AG20443 (cell line): ENCODE results near the gene SSC4D.
A peak's percentile ranks its signal among the peaks of the same experiment; 100 is the strongest.
"Not testable (repeated sequence)": the region's sequence is repeated elsewhere in the genome, so short reads cannot be mapped to it uniquely, and the experiment has no call there.

ENCODE experiments used
- DNase-seq: peaks from one replicate; pipeline ENCODE4 v3.0.0; 2012; ENCODE audit warnings: low spot score, mixed read lengths

The SSC4D gene

GRCh38 chr7:76421097-76421496 lies 11.6 kb upstream of the SSC4D start:
- DNase-seq = peak; percentile 56

DNA sequence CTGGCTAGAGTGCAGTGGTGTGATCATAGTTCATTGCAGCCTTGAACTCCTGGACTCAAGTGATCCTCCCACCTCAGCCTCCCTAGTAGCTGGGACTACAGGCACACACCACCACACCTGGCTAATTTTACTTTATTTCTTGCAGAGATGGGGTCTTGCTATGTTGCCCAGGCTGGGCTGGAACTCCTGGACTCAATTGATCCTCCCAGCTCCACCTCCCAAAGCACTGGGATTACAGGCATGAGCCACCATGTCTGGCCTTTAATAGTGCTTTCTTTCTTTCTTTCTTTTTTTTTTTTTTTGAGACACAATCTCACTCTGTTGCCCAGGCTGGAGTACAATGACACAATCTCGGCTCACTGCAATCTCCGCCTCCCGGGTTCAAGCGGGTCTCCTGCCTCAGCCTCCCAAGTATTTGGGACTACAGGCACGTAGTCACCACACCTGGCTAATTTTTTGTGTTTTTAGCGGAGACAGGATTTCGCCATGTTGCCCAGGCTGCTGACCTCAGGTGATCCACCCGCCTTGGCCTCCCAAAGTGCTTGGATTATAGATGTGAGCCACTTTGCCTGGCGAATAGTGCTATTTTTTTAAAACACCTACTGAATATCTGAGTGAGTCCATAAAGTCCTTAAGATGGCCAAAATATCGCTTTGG lies 8.3 kb upstream of the SSC4D start:
- not testable (repeated sequence) for DNase-seq

DNA sequence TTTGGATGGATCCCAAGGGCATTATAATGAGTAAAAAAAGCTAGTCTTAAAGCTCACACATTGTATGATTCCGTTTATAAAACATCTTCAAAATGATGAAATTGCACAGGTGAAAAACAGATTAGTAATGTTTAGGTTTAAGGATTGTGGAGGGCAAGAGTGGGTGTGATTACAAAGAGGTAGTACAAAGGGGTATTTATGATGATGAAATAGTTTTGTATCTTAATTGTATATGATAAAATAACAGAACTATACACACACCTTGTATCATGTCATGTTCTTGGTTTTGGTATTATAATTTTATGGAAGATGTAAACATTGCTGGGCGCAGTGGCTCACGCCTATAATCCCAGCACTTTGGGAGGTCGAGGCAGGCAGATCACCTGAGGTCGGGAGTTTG lies 2.8 kb upstream of the SSC4D start:
- DNase-seq = no peak

DNA sequence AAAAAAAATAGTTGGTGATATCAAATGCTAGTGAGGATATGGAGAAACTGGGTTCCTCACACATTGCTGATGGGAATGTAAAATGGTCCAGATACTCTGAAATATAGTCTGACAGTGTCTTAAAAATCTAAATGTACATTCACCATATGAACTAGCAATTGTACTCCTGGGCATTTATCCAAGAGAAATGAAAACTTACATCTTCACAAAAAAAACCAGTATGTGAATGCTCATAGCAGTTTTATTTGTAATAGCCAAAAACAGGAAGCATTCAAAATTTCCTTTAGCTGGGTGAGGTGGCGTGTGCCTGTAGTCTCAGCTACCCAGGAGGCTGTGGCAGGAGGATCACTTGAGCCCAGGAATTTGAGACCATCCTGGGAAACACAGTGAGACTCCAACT lies 2.1 kb upstream of the SSC4D start:
- no peak for DNase-seq

- no peak for DNase-seq
Measured at GRCh38 chr7:76408121-76408560, 1.4 kb downstream of the SSC4D start.

- no peak for DNase-seq
Measured at GRCh38 chr7:76407718-76408117, 1.8 kb downstream of the SSC4D start.

DNA sequence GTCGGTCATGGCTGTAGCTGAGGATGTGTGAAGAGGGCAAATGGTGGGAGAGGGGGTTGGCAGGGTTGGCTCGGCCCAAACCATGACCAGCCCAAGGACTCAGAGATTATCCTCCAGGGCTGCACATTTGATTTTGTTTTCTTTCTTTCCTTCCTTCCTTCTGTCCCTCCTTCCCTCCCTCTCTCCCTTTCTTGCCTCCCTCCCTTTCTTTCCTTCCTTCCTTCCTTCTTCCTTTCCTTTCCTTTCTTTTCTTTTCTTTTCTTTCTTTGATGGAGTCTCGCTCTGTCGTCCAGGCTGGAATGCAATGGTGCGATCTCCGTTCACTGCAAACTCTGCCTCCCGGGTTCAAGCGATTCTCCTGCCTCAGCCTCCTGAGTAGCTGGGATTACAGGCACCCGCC lies 3.8 kb downstream of the SSC4D start:
- no peak for DNase-seq

DNA sequence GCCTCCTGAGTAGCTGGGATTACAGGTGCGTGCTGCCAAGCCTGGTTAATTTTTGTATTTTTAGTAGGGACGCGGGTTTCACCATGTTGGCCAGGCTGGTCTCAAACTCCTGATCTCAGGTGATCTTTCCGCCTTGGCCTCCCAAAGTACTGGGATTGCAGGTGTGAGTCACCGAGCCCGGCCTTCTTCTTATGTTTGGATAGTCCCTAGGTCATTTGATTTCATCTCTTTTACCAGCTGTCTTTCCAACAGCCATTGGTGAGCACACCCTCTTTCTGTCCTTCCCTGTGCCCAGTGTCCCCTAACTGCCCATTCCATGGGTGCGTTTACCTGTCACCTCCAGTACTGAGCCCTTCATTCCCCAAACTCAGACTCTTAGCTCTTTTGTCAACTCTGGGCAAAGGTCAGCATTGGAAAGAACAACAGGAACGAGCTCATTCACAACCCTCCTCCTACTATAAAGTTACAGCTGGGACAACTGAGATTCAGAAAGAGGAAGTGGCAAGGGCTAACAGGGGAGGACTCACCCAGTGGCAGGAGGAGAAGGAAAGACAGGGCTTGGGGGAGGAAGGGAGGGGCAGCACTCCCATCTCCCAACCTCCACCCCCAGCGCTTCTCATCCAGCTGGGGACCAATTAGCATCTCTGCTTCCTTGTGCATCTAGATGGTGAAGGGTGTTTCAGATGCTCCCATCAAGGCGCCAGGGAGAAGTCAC lies 5.6 kb downstream of the SSC4D start:
- no peak for DNase-seq

GRCh38 chr7:76403097-76403496 lies 6.4 kb downstream of the SSC4D start:
- not testable (repeated sequence) for DNase-seq

GRCh38 chr7:76400248-76400647 lies 9.2 kb downstream of the SSC4D start:
- DNase-seq = no peak

GRCh38 chr7:76397409-76398183 lies 11.9 kb downstream of the SSC4D start:
- DNase-seq = peak; percentile 93

- DNase-seq = no peak
Measured at GRCh38 chr7:76396864-76397263, 12.6 kb downstream of the SSC4D start.

DNA sequence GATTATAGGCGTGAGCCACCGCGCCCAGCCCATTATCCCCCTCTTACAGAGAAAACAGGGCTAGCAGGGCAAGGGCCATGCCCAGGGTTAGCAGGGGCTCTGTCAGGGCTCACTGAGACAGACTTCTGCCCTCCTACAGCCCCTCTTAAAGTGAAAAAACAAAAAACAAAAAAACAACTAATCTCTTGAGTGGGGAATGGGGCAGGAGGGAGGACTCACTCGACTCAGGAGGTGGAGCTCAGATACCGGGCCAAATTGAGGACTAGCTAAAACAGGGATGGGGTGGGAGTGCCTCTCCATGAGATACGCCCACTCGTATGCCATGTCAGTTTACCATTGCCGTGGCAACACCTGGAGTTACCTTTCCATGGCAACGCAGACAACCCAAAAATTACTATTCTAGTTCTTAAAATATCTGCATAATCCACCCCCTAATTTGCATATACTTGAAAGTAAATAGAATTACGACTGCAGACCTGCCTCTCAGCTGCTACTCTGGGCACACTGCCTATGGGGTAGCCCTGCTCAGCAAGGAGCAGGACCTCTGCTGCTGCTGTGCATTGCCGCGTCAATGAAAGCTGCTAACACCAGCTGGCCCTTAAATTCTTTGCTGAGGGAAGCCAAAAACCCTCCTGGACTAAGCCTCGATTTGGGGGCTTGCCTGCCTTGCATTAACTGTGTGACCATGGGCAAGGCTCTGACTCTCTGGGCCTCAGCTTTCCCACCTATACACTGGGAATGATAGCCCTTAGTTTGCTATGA lies 13.4 kb downstream of the SSC4D start:
- DNase-seq = no peak

DNA sequence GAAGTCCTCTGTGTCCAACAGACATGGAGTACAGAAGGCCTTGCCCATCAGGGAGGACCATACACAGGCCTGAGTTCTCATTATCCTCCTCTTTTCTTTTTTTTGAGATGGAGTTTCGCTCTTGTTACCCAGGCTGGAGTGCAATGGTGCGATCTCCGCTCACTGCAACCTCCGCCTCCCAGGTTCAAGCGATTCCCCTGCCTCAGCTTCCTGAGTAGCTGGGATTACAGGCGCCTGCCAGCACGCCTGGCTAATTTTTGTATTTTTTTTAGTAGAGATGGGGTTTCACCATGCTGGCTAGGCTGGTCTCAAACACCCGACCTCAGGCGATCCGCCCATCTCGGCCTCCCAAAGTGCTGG lies 13.9 kb downstream of the SSC4D start:
- DNase-seq = not testable (repeated sequence)

GRCh38 chr7:76394957-76395356 lies 14.5 kb downstream of the SSC4D start:
- DNase-seq = no peak

GRCh38 chr7:76393116-76394031 lies 16.1 kb downstream of the SSC4D start:
- DNase-seq = peak; percentile 100

GRCh38 chr7:76392531-76393115 lies 16.9 kb downstream of the SSC4D start:
- no peak for DNase-seq

GRCh38 chr7:76390092-76390491 lies 19.4 kb downstream of the SSC4D start:
- DNase-seq = no peak

- DNase-seq = not testable (repeated sequence)
Measured at GRCh38 chr7:76387789-76388188, 21.7 kb downstream of the SSC4D start.

GRCh38 chr7:76386691-76387260 lies 22.7 kb downstream of the SSC4D start:
- peak; percentile 69 for DNase-seq
